GM19193 (cell line): ENCODE results near the gene CCDC138.

ENCODE experiments used
- POLR2A ChIP-seq: IDR thresholded peaks from 4 replicates; pipeline ENCODE4 v1.6.1; 2011; ENCODE audit not compliant: insufficient read depth, insufficient read length; ENCODE audit errors: extremely low read depth

The CCDC138 gene, protein sequence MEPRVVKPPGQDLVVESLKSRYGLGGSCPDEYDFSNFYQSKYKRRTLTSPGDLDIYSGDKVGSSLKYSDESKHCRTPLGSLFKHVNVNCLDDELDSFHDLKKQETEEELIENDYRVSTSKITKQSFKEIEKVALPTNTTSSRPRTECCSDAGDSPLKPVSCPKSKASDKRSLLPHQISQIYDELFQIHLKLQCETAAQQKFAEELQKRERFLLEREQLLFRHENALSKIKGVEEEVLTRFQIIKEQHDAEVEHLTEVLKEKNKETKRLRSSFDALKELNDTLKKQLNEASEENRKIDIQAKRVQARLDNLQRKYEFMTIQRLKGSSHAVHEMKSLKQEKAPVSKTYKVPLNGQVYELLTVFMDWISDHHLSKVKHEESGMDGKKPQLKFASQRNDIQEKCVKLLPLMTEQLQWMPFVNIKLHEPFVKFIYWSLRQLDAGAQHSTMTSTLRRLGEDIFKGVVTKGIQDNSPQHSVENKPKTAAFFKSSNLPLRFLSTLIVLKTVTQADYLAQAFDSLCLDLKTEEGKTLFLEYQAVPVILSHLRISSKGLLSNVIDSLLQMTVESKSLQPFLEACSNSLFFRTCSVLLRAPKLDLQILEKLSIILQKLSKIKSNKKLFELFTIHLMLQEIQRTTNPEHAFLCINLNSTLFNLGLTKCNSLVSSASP

DNA sequence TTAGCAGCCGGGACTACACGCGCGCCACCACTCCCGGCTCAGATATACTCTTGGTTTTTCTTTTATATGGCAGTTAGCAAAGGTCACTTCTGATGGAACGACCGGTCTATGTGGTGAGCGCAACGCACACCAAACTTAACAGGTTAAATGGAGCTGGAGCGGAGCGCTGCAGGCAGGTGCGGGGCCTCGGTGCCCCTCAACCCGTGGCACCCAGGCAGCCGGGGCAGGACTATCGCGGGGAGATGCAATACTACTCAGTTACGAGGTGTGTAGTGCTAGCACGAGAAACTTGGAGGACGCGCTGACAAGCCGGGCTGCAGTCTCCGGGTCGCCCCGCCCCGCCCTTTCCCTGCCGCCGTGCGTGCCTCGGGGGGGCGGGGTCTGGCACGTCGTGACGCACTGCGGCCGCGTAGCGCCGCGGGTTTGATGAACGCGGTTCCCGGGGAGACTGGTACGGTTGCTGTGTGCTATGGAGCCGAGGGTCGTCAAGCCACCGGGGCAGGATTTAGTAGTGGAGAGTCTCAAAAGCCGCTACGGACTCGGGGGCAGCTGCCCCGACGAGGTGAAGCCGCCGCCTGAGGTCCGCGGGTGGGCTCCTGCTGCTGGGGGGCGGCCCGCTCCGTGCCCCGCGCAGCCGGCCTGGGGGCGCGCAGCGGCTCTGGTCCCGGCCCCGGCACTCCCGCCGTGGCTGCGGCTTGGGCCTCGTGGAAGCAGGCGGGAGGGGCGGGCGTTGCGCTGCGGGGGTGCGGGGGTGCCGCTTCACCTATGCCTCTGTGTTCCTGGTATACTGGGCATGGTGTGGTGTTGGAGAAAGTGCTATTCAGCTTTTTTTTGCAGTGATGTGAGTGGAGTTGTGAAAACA, at the start of gene CCDC138:
Gene CCDC138 (plus strand): TSS at position 418 of the 862 bp plus-strand sequence. CDS start 52 bp downstream, at position 470.
- peak; percentile 76 for TF ChIP-seq POLR2A

DNA sequence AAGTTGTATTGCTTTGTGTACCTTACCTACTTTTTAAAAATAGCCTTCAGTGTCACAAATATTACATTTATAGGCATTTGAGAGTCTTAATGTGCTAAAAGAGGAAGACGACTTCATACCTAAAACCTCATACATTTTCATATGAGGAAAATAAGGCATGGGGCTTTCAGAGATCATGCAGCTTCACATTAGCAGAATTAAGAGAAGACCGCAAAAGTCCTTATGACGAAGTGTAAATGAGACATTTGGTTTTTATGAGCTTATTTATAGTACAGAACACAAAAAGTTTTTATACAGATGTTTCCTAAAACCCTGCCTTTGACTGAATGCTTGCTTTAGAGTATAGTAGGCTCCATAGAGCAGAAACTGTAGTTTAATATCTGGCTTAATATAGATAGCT, 10.1 kb upstream of the CCDC138 start:
- TF ChIP-seq POLR2A: no peak

DNA sequence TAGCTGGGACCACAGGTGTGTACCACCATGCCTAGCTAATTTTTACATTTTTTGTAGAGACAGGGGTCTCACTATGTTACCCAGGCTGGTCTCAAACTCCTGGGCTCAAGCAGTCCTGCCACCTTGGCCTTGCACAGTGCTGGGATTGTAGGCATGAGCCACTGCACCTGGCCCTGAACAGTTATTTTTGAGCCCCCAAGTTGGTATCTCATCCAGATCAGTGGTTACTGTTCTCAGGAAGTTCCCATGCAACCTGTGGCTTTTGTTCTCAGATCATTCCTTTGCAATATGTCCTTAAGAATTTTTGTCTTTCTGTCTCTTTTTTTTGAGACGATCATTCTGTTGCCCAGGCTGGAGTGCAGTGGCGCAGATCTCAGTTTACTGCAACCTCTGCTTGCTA, 7.7 kb upstream of the CCDC138 start:
- no peak for TF ChIP-seq POLR2A

DNA sequence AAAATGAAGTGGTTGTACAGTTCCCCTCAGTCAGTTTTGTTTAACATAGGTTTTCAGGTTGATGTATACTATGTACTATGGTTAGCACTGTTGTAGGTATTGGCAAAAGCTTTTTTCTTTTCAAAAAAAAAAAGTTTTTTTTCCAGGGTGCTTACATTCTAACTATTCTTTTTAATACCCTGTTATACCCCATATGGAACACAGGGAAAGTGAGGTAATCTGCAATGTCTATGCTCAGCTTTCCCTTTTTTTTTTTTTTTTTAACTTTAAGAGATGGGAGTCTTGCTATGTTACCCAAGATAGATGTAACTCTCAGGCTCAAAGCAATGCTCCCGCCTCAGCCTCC, 590 bp upstream of the CCDC138 start:
- no peak for TF ChIP-seq POLR2A

DNA sequence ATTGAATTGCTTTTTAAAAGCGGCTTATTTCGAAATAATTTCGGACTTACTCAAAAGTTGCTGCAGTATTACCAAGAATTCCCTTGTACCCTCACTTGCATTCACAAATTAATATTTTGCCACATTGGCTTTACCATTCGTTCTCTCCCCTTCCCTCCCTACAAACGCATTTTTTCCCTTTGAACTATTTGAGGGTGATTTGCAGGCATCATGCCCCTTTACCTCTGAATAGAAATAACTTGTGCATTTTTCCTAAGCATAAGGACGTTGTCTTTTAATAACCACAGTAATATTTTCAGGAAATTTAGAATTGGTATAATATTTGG, 608 bp downstream of the CCDC138 start:
- no peak for TF ChIP-seq POLR2A

DNA sequence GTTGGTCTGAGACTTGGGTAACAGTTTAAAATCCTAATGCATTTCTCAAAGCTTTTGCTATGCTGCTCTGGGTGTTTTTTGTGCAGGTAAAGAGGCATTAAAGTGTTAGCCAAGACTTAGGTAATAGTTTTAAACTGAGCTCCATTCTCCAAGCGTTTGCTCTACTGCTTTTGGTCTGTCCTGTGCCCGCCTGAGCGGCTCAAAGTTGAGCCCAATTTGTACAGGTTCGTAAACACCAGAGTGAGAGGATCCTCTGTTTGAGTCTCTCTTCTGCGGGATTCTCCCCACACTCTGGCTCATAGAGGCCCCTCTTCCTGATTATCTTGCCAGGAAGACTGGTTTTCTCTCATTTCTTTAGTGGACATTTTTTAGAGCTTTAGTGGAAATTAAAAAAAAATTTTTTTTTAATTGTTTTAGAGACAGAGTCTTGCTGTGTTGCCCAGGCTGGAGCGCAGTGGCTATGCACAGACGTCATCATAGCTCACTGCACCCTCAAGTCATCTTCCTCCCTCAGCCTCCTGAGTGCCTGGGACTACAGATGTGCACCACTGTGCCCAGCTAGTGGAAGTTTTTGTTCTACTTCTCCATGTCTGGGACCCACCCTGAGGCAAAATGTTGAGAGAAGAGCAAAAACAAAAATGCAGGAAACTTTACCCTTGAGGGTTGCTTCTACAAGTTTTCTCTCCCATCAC, 16.6 kb downstream of the CCDC138 start:
- TF ChIP-seq POLR2A: no peak

DNA sequence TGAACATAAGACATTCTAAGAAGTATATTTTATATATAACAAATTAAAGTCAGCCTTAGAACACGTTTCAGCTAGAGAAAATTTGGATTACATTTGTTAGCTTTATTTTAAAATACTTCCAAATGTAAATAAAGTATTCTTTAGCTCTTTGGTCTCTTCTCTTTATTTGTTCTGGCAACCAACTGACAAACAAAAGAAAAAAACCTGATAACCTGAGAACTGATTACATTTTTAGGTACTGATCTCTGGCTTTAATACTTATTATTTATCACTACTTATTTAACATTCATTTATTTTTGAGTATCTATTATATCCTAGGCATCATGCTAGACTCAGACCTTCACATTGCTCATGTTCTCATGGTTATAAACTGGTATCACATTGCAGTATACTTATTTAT, 18.5 kb downstream of the CCDC138 start:
- no peak for TF ChIP-seq POLR2A

DNA sequence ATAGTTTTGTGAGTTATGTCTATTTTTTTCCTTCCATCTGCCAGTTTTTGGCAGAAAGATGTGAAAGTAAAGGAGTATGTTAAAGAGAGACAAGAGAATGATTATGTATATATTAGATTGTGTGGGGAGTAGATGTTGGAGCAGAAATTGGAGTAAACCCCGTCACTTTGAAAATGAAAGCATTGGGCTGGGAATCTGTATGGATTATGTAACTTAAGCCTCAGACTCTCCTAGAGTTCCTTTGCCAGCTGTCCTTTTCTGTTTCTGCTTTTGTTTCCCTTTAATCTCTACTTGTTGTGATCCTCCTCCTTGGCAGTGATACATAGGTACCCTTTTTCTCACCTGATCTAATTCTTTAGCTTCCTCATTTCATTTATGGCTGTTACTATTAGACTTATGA, 19.2 kb downstream of the CCDC138 start:
- no peak for TF ChIP-seq POLR2A

DNA sequence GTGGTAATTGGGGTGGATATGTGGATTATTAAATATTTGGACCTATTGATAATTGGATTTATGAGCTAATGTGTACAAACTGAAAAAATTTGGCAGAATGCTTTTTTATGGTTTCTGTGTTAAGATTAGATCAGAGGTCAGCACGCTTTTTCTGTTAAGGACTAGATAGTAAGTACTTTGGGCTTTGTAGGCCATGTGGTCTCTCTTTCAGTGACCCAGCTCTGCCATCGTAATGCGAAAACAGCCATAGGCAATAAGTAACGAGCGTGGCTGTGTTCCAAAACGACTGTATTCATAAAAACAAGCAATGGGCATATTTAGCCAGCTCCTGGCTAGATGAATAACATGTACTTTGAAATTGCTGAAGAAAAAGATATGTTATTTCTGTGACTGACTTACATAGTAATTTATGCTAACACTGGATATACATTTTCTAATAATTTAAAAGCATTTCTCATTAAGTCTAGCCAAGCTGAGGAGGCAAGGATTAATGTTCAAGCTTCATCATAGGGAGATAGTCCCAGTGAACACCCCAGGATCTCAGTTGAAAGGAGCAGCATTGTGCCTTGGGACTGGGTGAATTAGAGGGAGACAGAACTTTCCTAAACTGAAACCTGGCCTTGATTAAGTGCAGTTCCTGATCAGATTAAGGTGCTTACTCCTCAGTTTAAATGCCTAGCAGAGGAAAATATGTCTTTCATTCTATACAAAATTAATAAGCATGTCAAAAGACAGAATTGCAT, 20.0 kb downstream of the CCDC138 start:
- TF ChIP-seq POLR2A: no peak

DNA sequence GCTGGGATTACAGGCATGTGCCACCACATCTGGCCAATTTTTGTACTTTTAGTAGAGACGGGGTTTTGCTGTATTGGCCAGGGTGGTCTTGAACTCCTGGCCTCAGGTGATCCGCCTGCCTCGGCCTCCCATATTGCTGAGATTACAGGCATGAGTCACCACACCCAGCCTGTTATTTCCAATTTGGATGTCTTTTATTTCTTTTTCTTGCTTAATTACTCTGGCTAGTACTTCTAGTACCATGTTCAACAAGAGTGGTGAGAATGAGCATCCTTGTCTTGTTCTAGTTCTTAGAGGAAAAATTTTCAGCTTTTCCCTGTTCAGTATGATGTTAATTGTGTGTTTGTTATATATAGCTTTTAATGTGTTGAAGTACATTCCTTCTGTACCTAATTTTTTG, 23.4 kb downstream of the CCDC138 start:
- no peak for TF ChIP-seq POLR2A

DNA sequence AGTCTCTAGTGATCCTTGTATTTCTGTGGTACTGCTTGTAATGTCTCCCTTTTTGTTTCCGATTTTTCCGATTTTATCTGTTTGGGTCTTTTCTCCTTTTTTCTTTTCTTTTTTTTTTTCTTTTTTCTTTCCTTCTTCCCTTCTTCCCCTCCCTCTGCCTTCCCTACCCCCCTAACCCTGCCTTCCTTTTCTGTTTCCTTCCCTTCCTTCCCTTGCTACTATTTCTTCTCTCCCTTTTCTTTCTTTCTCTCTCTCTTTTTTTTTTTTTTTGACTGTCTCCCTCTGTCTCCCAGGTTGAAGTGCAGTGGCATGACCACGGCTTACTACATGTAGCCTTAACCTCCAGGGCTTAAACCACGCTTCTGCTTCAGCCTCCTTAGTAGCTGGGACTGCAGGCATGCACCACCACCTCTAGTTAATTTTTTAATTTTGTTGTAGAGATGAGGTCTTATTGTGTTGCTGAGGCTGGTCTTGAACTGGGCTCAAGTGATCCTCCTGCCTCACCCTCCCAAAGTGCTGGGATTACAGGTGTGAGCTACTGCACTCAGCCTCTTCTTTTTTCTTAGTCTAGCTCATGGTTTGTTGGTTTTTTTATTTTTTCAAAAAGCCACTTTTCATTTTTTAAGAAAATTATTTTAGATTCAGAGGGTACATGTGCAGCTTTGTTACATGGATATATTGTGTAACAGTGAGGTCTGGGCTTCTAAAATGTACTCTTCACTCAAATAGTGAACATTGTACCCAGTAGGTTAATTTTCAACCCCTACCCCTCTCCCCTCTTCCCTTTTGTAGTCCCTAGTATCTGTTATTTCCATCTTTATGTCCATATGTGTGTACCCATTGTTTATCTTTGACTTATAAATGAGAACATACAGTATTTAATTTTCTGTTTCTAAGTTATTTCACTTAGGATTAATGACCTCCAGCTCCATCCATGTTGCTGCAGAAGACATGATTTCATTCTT, 24.7 kb downstream of the CCDC138 start:
- no peak for TF ChIP-seq POLR2A

DNA sequence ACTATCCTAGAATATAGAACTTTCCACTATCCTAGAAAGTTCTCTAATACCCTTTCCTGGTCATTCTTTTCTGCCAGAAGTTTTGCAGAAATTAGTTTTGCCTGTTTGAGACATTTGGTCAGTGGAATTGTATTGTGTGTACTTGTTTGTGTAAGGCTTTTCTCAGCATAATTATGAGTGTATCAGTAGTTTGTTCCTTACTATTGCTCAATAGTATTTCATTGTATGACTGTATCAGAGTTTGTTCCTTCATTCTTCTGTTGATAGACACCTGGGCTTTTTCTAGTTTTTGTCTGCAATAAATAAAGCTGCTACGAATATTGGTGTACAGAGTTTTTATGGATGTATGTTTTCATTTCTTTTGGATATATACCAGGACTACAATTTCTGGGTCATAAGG, 27.2 kb downstream of the CCDC138 start:
- TF ChIP-seq POLR2A: no peak

DNA sequence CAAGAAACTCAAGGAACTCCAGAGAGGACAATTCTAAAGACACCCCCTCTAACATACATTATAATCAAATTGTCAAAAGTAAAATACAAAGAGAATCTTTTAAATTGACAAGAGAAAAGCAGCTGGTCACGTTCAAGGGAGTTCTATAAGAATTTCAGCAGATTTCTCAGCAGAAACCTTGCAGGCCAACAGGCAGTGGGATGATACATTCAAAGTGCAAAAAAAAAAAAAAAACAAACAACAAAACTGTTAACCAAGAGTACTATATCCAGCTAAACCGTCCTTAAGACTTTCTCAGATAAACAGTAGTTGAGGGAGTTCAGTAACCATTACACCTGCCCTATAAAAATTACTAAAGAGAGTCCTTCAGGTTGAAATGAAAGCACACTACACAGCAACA, 33.9 kb downstream of the CCDC138 start:
- no peak for TF ChIP-seq POLR2A
